Measurements from ENCODE around the gene FKBP1C.

FKBP1C gene

GRCh38 chr6:63261820-63262219 is 50.6 kb downstream of the FKBP1C start:
- DNase-seq (ENCODE audit: low read depth, low spot score) = no peak
